Measurements from ENCODE around the gene TBX1. TPM values are rescaled to one million over a fixed set of nuclear protein-coding genes. Genes with fewer than 3 reads are reported as not detected.

Gene TBX1
- total RNA-seq: not detected in 2 replicates

GRCh38 chr22:19760058-19760950 is at the start of gene TBX1:
TSS of gene TBX1 (plus strand) at chr22:19760778. CDS start at chr22:19760844, 66 bp downstream.
- intact Hi-C loops (cut with micrococcal nuclease): no loop called here

- intact Hi-C loops (cut with micrococcal nuclease): loop anchor here (10.0 kb wide), 1 partner anchor 238 kb away; the partner anchor contains the start of genes CDC45 and UFD1
Observed at GRCh38 chr22:19713245-19713644, 47.3 kb upstream of the TBX1 start.

- intact Hi-C loops (cut with micrococcal nuclease): loop anchor here (10.0 kb wide), 1 partner anchor 239 kb away; the partner anchor contains the start of genes CDC45 and UFD1
Observed at GRCh38 chr22:19713650-19714311, 46.8 kb upstream of the TBX1 start.

- intact Hi-C loops (cut with micrococcal nuclease): loop anchor here (10.0 kb wide), 1 partner anchor 240 kb away; the partner anchor contains the start of genes CDC45 and UFD1
Observed at GRCh38 chr22:19714312-19715187, 46.0 kb upstream of the TBX1 start, which contains the start of gene SEPTIN5. TSS of gene SEPTIN5 (plus strand) at chr22:19714503. CDS start at chr22:19714589, 86 bp downstream.

GRCh38 chr22:19715188-19715930 is 45.2 kb upstream of the TBX1 start:
- intact Hi-C loops (cut with micrococcal nuclease): loop anchor here (10.0 kb wide), 1 partner anchor 241 kb away; the partner anchor contains the start of genes CDC45 and UFD1

GRCh38 chr22:19716041-19716828 is 44.3 kb upstream of the TBX1 start:
- intact Hi-C loops (cut with micrococcal nuclease): loop anchor here (10.0 kb wide), 1 partner anchor 241 kb away; the partner anchor contains the start of genes CDC45 and UFD1

GRCh38 chr22:19716829-19717105 is 43.8 kb upstream of the TBX1 start:
- intact Hi-C loops (cut with micrococcal nuclease): loop anchor here (10.0 kb wide), 1 partner anchor 242 kb away; the partner anchor contains the start of genes CDC45 and UFD1

GRCh38 chr22:19717181-19717580 is 43.4 kb upstream of the TBX1 start:
- intact Hi-C loops (cut with micrococcal nuclease): loop anchor here (10.0 kb wide), 1 partner anchor 242 kb away; the partner anchor contains the start of genes CDC45 and UFD1

- intact Hi-C loops (cut with micrococcal nuclease): loop anchor here (1.0 to 10.0 kb wide), 3 partner anchors 39 to 243 kb away; partner anchors contain the start of genes CDC45 and UFD1
Observed at GRCh38 chr22:19717691-19718455, 42.7 kb upstream of the TBX1 start.

- intact Hi-C loops (cut with micrococcal nuclease): loop anchor here (1.0 to 10.0 kb wide), 3 partner anchors 39 to 244 kb away; partner anchors contain the start of genes CDC45 and UFD1
Observed at GRCh38 chr22:19718456-19719049, 42.0 kb upstream of the TBX1 start.

GRCh38 chr22:19719050-19719482 is 41.5 kb upstream of the TBX1 start:
- intact Hi-C loops (cut with micrococcal nuclease): loop anchor here (2.0 to 10.0 kb wide), 2 partner anchors 48 to 244 kb away; partner anchors contain the start of genes CDC45 and UFD1

- intact Hi-C loops (cut with micrococcal nuclease): loop anchor here (2.0 to 10.0 kb wide), 2 partner anchors 47 to 245 kb away; partner anchors contain the start of genes CDC45 and UFD1
Observed at GRCh38 chr22:19719488-19720021, 41.0 kb upstream of the TBX1 start.

- intact Hi-C loops (cut with micrococcal nuclease): no loop called here
Observed at GRCh38 chr22:19720150-19720827, 40.3 kb upstream of the TBX1 start.

GRCh38 chr22:19720999-19721329 is 39.6 kb upstream of the TBX1 start:
- intact Hi-C loops (cut with micrococcal nuclease): no loop called here

GRCh38 chr22:19721330-19722177 is 39.0 kb upstream of the TBX1 start:
- intact Hi-C loops (cut with micrococcal nuclease): no loop called here
